Peyer's patch (tissue), 4 donors: ENCODE results near the gene GXYLT2.

ENCODE experiments used
- CTCF ChIP-seq, 6 experiments: fragments of 450-650 bp in 4 of 6; fragments of 200-600 bp in 2 of 6; sonication (generic) in 1 of 6; IDR thresholded peaks; one replicate each; pipeline ENCODE4 v1.5.1; 2017 to 2019; ENCODE audit warnings: antibody characterized with exemption in 6 of 6, mild to moderate bottlenecking in 3 of 6, moderate library complexity in 1 of 6
- POLR2A ChIP-seq, 2 donors: fragments of 450-650 bp; IDR thresholded peaks; one replicate each; pipeline ENCODE4 v1.5.1; 2017; ENCODE audit warnings: antibody characterized with exemption in 2 of 2, mild to moderate bottlenecking in 2 of 2, moderate library complexity in 2 of 2

DNA sequence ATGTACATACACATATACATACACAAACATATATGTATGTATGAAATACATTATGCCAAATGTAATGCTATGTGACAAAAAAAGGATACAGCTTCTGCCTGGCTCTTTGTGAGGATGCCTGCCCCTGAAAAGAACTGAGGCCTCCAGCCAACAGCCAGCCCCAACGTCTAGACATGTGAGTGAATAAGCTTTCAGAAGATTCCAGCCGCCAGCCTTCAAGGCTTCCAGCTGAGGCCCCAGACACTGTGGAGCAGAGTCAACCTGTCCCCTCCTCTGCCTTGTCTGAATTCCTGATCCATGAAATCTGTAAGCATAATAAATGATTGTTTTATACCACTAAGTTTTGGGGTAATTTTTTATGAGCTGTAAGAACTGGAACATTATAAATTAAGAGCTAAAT is 24.7 kb downstream of the GXYLT2 start:
- TF ChIP-seq POLR2A (IDR thresholded peaks at IDR 0.05) (no peak), CTCF (IDR thresholded peaks at IDR 0.05) (no peak)
